WTC11 (cell line): ENCODE results near the gene ANKRD52. TPM values are rescaled to one million over a fixed set of nuclear protein-coding genes. Genes with fewer than 3 reads are reported as not detected.

Experiments used
- ATAC-seq: fragments of 200-7000 bp; cut with Tn5 transposase; 2 replicates; pipeline ENCODE4 v1.10.0; 2021; ENCODE audit warnings: mild to moderate bottlenecking, moderate library complexity
- CTCF ChIA-PET: fragments of 300-600 bp; sonication (Branson Sonifier 250); formaldehyde crosslinking; loops from one replicate; lab custom pipeline; 2021; ENCODE audit warnings: antibody characterized with exemption; lab: Charles Lee
- POLR2A ChIA-PET: fragments of 350-600 bp; sonication (Branson Sonifier 250); formaldehyde crosslinking; loops from one replicate; lab custom pipeline; 2021; ENCODE audit warnings: antibody characterized with exemption; lab: Charles Lee
- DNase-seq: peaks from one replicate; pipeline ENCODE4 v3.0.0; 2021; ENCODE audit warnings: low spot score
- H3K27ac Mint-ChIP-seq: 2 replicates; pipeline ENCODE4 v1.8.0; 2021; ENCODE audit warnings: mixed read lengths
- H3K27me3 Mint-ChIP-seq: 2 replicates; pipeline ENCODE4 v1.8.0; 2021; ENCODE audit warnings: low read depth, mild to moderate bottlenecking, moderate library complexity, mixed read lengths
- H3K36me3 Mint-ChIP-seq: 2 replicates; pipeline ENCODE4 v1.8.0; 2021; ENCODE audit warnings: mixed read lengths
- H3K4me1 Mint-ChIP-seq: 2 replicates; pipeline ENCODE4 v1.8.0; 2022; ENCODE audit warnings: mixed read lengths
- H3K4me3 Mint-ChIP-seq: 2 replicates; pipeline ENCODE4 v1.8.0; 2021; ENCODE audit warnings: mild to moderate bottlenecking, moderate library complexity, mixed read lengths
- H3K9me3 Mint-ChIP-seq: 2 replicates; pipeline ENCODE4 v1.8.0; 2021; ENCODE audit warnings: mixed read lengths
- CREM ChIP-seq: sonication (generic); formaldehyde crosslinking; IDR thresholded peaks from 2 replicates; pipeline ENCODE4 v1.8.1; 2022; ENCODE audit warnings: mild to moderate bottlenecking, missing genetic modification reagents, moderate library complexity
- ETV6 ChIP-seq: sonication (generic); formaldehyde crosslinking; IDR thresholded peaks from 2 replicates; pipeline ENCODE4 v1.8.1; 2022; ENCODE audit warnings: mild to moderate bottlenecking, missing genetic modification reagents
- GABPB1 ChIP-seq: sonication (generic); formaldehyde crosslinking; IDR thresholded peaks from 2 replicates; pipeline ENCODE4 v1.8.1; 2023; ENCODE audit warnings: mild to moderate bottlenecking, missing genetic modification reagents
- KAT7 ChIP-seq: sonication (generic); formaldehyde crosslinking; IDR thresholded peaks from 2 replicates; pipeline ENCODE4 v1.8.1; 2023; ENCODE audit warnings: missing genetic modification reagents, mild to moderate bottlenecking, borderline replicate concordance
- MXD4 ChIP-seq: fragments of 250-450 bp; sonication (Bioruptor Pico); IDR thresholded peaks from 2 replicates; pipeline ENCODE4 v1.8.0; 2021; ENCODE audit warnings: mild to moderate bottlenecking, moderate library complexity, borderline replicate concordance
- NFYB ChIP-seq: sonication (generic); formaldehyde crosslinking; conservative IDR thresholded peaks from 2 replicates; pipeline ENCODE4 v1.8.0; 2022; ENCODE audit warnings: low read depth, missing genetic modification reagents
- RORB ChIP-seq: fragments of 250-450 bp; sonication (Bioruptor Pico); IDR thresholded peaks from 2 replicates; pipeline ENCODE4 v1.9.0; 2021; ENCODE audit warnings: mild to moderate bottlenecking
- SMAD3 ChIP-seq: sonication (generic); formaldehyde crosslinking; IDR thresholded peaks from 2 replicates; pipeline ENCODE4 v1.8.0; 2022; ENCODE audit warnings: missing genetic modification reagents, mild to moderate bottlenecking, borderline replicate concordance
- SOX15 ChIP-seq: fragments of 250-450 bp; sonication (Bioruptor Pico); IDR thresholded peaks from 2 replicates; pipeline ENCODE4 v1.9.0; 2021; ENCODE audit warnings: mild to moderate bottlenecking
- ZNF232 ChIP-seq: sonication (generic); formaldehyde crosslinking; IDR thresholded peaks from 2 replicates; pipeline ENCODE4 v1.8.0; 2022; ENCODE audit warnings: mild to moderate bottlenecking, missing genetic modification reagents
- ZNF263 ChIP-seq: sonication (generic); formaldehyde crosslinking; IDR thresholded peaks from 2 replicates; pipeline ENCODE4 v1.8.1; 2022; ENCODE audit warnings: low read depth, mild to moderate bottlenecking, moderate library complexity, missing genetic modification reagents
- total RNA-seq: library from RNA; stranded (reverse); gene quantifications from 3 replicates; pipeline ENCODE4 v1.2.3, GENCODE V29; 2021
- TF ChIP-seq, protein P1 (sequence below): sonication (generic); formaldehyde crosslinking; IDR thresholded peaks from 2 replicates; pipeline ENCODE4 v1.8.1; 2023; ENCODE audit warnings: mild to moderate bottlenecking, missing genetic modification reagents, borderline replicate concordance
- TF ChIP-seq, protein P2 (sequence below): sonication (generic); formaldehyde crosslinking; IDR thresholded peaks from 2 replicates; pipeline ENCODE4 v1.8.0; 2023; ENCODE audit warnings: mild to moderate bottlenecking, missing genetic modification reagents
- TF ChIP-seq, protein P3 (sequence below): sonication (generic); formaldehyde crosslinking; IDR thresholded peaks from 2 replicates; pipeline ENCODE4 v1.8.0; 2022; ENCODE audit warnings: mild to moderate bottlenecking, missing genetic modification reagents

Gene ANKRD52
- total RNA-seq, 1 experiment from 2014 or later, result 41.2 TPM

DNA sequence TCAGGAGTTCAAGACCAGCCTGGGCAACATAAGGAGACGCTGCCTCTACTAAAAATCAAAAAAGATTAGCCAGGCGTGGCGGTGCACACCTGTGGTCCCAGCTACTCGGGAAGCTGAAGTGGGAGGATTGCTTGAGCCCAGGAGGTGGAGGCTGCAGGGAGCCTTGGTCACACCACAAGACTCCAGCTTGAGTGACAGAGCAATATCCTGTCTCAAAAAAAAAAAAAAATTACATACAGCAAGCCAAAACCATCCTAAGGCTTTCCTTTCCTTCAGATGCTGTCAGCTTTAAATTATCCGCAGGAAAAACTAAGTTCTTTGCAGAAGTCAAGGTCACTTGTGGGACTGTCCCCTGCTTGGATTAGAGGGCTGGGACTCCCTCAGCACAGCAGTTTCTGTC is 40.6 kb upstream of the ANKRD52 start (continued):
- TF ChIP-seq, protein P1, sequence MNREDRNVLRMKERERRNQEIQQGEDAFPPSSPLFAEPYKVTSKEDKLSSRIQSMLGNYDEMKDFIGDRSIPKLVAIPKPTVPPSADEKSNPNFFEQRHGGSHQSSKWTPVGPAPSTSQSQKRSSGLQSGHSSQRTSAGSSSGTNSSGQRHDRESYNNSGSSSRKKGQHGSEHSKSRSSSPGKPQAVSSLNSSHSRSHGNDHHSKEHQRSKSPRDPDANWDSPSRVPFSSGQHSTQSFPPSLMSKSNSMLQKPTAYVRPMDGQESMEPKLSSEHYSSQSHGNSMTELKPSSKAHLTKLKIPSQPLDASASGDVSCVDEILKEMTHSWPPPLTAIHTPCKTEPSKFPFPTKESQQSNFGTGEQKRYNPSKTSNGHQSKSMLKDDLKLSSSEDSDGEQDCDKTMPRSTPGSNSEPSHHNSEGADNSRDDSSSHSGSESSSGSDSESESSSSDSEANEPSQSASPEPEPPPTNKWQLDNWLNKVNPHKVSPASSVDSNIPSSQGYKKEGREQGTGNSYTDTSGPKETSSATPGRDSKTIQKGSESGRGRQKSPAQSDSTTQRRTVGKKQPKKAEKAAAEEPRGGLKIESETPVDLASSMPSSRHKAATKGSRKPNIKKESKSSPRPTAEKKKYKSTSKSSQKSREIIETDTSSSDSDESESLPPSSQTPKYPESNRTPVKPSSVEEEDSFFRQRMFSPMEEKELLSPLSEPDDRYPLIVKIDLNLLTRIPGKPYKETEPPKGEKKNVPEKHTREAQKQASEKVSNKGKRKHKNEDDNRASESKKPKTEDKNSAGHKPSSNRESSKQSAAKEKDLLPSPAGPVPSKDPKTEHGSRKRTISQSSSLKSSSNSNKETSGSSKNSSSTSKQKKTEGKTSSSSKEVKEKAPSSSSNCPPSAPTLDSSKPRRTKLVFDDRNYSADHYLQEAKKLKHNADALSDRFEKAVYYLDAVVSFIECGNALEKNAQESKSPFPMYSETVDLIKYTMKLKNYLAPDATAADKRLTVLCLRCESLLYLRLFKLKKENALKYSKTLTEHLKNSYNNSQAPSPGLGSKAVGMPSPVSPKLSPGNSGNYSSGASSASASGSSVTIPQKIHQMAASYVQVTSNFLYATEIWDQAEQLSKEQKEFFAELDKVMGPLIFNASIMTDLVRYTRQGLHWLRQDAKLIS, result no peak
- TF ChIP-seq SMAD3, result no peak

DNA sequence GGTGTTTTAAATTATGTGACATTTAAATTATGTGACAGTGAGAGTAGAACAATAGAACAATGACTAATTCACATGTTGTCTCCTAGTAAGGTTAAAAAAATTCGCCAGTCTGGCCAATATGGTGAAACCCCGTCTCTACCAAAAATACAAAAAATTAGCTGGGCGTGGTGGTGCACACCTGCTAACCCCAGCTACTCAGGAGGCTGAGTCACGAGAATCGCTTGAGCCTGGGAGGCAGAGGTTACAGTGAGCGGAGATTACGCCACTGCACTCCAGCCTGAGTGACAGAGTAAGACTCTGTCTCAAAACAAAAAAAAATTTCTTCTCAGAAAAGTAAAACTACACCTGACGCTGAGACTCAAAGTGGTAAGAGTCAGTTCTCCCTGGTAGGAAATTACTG is 39.2 kb upstream of the ANKRD52 start:
- H3K27ac Mint-ChIP-seq, result no peak overlapping the region
- TF ChIP-seq, protein P2, sequence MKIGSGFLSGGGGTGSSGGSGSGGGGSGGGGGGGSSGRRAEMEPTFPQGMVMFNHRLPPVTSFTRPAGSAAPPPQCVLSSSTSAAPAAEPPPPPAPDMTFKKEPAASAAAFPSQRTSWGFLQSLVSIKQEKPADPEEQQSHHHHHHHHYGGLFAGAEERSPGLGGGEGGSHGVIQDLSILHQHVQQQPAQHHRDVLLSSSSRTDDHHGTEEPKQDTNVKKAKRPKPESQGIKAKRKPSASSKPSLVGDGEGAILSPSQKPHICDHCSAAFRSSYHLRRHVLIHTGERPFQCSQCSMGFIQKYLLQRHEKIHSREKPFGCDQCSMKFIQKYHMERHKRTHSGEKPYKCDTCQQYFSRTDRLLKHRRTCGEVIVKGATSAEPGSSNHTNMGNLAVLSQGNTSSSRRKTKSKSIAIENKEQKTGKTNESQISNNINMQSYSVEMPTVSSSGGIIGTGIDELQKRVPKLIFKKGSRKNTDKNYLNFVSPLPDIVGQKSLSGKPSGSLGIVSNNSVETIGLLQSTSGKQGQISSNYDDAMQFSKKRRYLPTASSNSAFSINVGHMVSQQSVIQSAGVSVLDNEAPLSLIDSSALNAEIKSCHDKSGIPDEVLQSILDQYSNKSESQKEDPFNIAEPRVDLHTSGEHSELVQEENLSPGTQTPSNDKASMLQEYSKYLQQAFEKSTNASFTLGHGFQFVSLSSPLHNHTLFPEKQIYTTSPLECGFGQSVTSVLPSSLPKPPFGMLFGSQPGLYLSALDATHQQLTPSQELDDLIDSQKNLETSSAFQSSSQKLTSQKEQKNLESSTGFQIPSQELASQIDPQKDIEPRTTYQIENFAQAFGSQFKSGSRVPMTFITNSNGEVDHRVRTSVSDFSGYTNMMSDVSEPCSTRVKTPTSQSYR (CRISPR knock-in tag), result no peak
- ChIA-PET CTCF (interaction anchor here (1.2 to 1.4 kb wide), 2 partner anchors 30 to 76 kb away, joined by 3 to 6 read pairs; partner anchors contain the start of genes COQ10A and RNF41), POLR2A (no interaction called here)
- ATAC-seq (no peak), DNase-seq (no peak)
- H3K9me3 Mint-ChIP-seq, result no peaks in the 10 kb centered on the region
- H3K4me3 Mint-ChIP-seq, result no peak overlapping the region
- H3K27me3 Mint-ChIP-seq, result no peaks in the 10 kb centered on the region
- peaks cover 26% of the 10 kb centered on the region for H3K4me1 Mint-ChIP-seq
- H3K36me3 Mint-ChIP-seq, result peaks cover 20% of the 10 kb centered on the region

DNA sequence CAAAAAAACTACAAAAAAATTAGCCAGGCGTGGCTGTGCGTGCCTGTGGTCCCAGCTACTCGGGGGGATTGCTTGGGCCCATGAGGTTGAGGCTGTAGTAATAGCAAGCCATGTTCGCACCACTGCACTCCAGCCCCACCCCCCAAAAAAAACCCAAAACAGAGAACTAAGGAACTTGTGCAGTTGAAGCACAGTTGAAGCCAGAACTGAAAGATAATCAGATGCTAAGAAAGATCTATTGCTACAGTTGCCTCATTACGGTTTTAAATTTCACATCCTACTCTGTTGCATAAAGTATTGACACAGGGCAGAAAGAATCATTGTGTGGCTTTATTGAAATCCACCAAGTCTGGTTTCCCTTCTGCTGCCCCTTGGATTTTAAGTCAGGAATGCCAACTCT is 38.1 kb upstream of the ANKRD52 start:
- TF ChIP-seq GABPB1, result peak; percentile 46; the same call in 1 of the 2 replicates
- TF ChIP-seq ZNF232, result no peak
- TF ChIP-seq ZNF263 (CRISPR knock-in tag), result no peak
- H3K27me3 Mint-ChIP-seq, result no peaks in the 10 kb centered on the region
- H3K4me1 Mint-ChIP-seq, result peaks cover 26% of the 10 kb centered on the region
- POLR2A ChIA-PET, result no interaction called here
- ATAC-seq (no peak), DNase-seq (no peak)
- no peak overlapping the region for H3K4me3 Mint-ChIP-seq
- no peaks in the 10 kb centered on the region for H3K9me3 Mint-ChIP-seq
- no peak overlapping the region; the same call in none of the 2 replicates for H3K27ac Mint-ChIP-seq
- CTCF ChIA-PET, result interaction anchor here (1.4 kb wide), 2 partner anchors 29 to 106 kb away, joined by 6 to 7 read pairs; partner anchors contain the start of gene COQ10A
- H3K36me3 Mint-ChIP-seq, result peaks cover 24% of the 10 kb centered on the region

DNA sequence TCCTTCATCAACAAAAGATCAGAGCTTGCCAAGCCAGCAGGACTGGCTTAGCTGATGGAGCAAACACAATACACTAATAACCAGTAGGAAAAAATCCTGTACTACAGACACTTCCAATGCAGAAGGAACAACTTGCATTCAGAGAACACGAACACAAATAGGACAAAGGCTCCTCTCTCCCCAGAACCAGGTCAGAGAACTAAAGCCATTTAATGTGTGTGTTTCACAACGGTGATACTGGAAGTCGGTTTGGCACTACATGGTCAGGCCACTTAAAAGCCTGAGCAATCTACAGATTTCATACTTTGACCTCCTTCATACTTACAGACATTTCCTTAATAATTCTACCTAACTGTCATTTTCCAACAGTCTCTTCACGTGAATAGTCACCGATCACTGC is 35.6 kb upstream of the ANKRD52 start:
- DNase-seq, result no peak
- Mint-ChIP-seq H3K27me3 (no peaks in the 10 kb centered on the region), H3K4me3 (no peak overlapping the region), H3K27ac (no peak overlapping the region; the same call in 1 of the 2 replicates), H3K36me3 (peaks cover 39% of the 10 kb centered on the region), H3K9me3 (no peaks in the 10 kb centered on the region), H3K4me1 (peaks cover 12% of the 10 kb centered on the region)
- ChIA-PET POLR2A (interaction anchor here (0.8 kb wide), 1 partner anchor 22 kb away, joined by 3 read pairs; the partner anchor contains the start of gene CNPY2), CTCF (no interaction called here)
- TF ChIP-seq MXD4 (CRISPR knock-in tag), result no peak
- no peak for TF ChIP-seq ETV6 (CRISPR knock-in tag)
- no peak for TF ChIP-seq KAT7 (CRISPR knock-in tag)
- TF ChIP-seq, protein P1, result no peak
- no peak for TF ChIP-seq SOX15
- no peak for TF ChIP-seq RORB (CRISPR knock-in tag)
- TF ChIP-seq CREM (CRISPR knock-in tag), result no peak
- no peak for TF ChIP-seq NFYB (CRISPR knock-in tag)
- TF ChIP-seq, protein P3, sequence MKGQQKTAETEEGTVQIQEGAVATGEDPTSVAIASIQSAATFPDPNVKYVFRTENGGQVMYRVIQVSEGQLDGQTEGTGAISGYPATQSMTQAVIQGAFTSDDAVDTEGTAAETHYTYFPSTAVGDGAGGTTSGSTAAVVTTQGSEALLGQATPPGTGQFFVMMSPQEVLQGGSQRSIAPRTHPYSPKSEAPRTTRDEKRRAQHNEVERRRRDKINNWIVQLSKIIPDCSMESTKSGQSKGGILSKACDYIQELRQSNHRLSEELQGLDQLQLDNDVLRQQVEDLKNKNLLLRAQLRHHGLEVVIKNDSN (CRISPR knock-in tag), result no peak
- no peak for TF ChIP-seq SMAD3
- no peak for ATAC-seq
